Measurements from ENCODE around the gene EML4.

GRCh38 chr2:42197792-42198191 lies 28.6 kb downstream of the EML4 start:
- TF ChIP-seq, protein P1, sequence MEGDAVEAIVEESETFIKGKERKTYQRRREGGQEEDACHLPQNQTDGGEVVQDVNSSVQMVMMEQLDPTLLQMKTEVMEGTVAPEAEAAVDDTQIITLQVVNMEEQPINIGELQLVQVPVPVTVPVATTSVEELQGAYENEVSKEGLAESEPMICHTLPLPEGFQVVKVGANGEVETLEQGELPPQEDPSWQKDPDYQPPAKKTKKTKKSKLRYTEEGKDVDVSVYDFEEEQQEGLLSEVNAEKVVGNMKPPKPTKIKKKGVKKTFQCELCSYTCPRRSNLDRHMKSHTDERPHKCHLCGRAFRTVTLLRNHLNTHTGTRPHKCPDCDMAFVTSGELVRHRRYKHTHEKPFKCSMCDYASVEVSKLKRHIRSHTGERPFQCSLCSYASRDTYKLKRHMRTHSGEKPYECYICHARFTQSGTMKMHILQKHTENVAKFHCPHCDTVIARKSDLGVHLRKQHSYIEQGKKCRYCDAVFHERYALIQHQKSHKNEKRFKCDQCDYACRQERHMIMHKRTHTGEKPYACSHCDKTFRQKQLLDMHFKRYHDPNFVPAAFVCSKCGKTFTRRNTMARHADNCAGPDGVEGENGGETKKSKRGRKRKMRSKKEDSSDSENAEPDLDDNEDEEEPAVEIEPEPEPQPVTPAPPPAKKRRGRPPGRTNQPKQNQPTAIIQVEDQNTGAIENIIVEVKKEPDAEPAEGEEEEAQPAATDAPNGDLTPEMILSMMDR (IDR thresholded peaks at IDR 0.05), result no peak
- TF ChIP-seq POLR2AphosphoS5 (IDR thresholded peaks at IDR 0.05) (no peak), POLR2A (IDR thresholded peaks at IDR 0.05) (no peak)
